Lung microvascular endothelial cell (primary cell): ENCODE results near the gene ADARB2. TPM values are rescaled to one million over a fixed set of nuclear protein-coding genes. Genes with fewer than 3 reads are reported as not detected.

ENCODE experiments used
- DNase-seq, 2 donors: peaks; one replicate each; pipeline versions ENCODE4 v3.0.0 to v3.0.0-alpha.2; 2010; ENCODE audit warnings: low read depth in 2 of 2
- total RNA-seq: library from RNA; depleted of rRNA; stranded (reverse); fragments of >200 nt; gene quantifications from 2 replicates; pipeline ENCODE4 v1.2.1, GENCODE V29; 2014

Gene ADARB2
- total RNA-seq, 1 donor from 2014 or later = 2.0 TPM

- DNase-seq = peak; percentile 40 to 76
Measured at GRCh38 chr10:1149793-1150637, 587.3 kb downstream of the ADARB2 start.

- no peak for DNase-seq
Measured at GRCh38 chr10:1148855-1149605, 588.3 kb downstream of the ADARB2 start.

GRCh38 chr10:1147810-1148209, 589.5 kb downstream of the ADARB2 start:
- DNase-seq = no peak

GRCh38 chr10:1142596-1142995, 594.7 kb downstream of the ADARB2 start:
- peak in 1 of 2 donors; percentile 11 for DNase-seq

- no peak for DNase-seq
Measured at GRCh38 chr10:1141701-1142100, 595.6 kb downstream of the ADARB2 start.

- DNase-seq = no peak
Measured at GRCh38 chr10:1141261-1141660, 596.1 kb downstream of the ADARB2 start.

- DNase-seq = no peak
Measured at GRCh38 chr10:1138529-1138928, 598.8 kb downstream of the ADARB2 start.

- DNase-seq = no peak
Measured at GRCh38 chr10:1137499-1138163, 599.7 kb downstream of the ADARB2 start.

- DNase-seq = no peak
Measured at GRCh38 chr10:1136268-1136667, 601.1 kb downstream of the ADARB2 start.

- DNase-seq = no peak
Measured at GRCh38 chr10:1134156-1134555, 603.2 kb downstream of the ADARB2 start.

GRCh38 chr10:1133495-1134045, 603.8 kb downstream of the ADARB2 start:
- DNase-seq = no peak

GRCh38 chr10:1132584-1132983, 604.7 kb downstream of the ADARB2 start:
- DNase-seq = no peak

- DNase-seq = no peak
Measured at GRCh38 chr10:1130995-1131790, 606.1 kb downstream of the ADARB2 start.

GRCh38 chr10:1130226-1130625, 607.1 kb downstream of the ADARB2 start:
- no peak for DNase-seq

GRCh38 chr10:1128649-1129048, 608.7 kb downstream of the ADARB2 start:
- DNase-seq = no peak

GRCh38 chr10:1128115-1128514, 609.2 kb downstream of the ADARB2 start:
- no peak for DNase-seq

GRCh38 chr10:1127629-1128028, 609.7 kb downstream of the ADARB2 start:
- no peak for DNase-seq
